Stomach (tissue), 4 donors: ENCODE data around the gene SLC27A3.

ENCODE experiments used
- EP300 ChIP-seq: sonication (generic); formaldehyde crosslinking; IDR thresholded peaks from one replicate; pipeline ENCODE4 v1.6.1; 2017; ENCODE audit warnings: antibody characterized with exemption
- POLR2A ChIP-seq, 4 donors: fragments of 450-650 bp; IDR thresholded peaks; one replicate each; pipeline ENCODE4 v1.6.1; 2016; ENCODE audit warnings: antibody characterized with exemption in 4 of 4, control low read depth in 2 of 4, mild to moderate bottlenecking in 1 of 4, moderate library complexity in 1 of 4
- TF ChIP-seq, protein P1 (sequence below), 7 experiments: fragments of 450-650 bp in 4 of 7; fragments of 200-600 bp in 3 of 7; sonication (generic) in 3 of 7; IDR thresholded peaks; one replicate each; pipeline ENCODE4 v1.5.1; 2016 to 2019; ENCODE audit warnings: antibody characterized with exemption in 7 of 7, control low read depth in 2 of 7, mild to moderate bottlenecking in 1 of 7

DNA sequence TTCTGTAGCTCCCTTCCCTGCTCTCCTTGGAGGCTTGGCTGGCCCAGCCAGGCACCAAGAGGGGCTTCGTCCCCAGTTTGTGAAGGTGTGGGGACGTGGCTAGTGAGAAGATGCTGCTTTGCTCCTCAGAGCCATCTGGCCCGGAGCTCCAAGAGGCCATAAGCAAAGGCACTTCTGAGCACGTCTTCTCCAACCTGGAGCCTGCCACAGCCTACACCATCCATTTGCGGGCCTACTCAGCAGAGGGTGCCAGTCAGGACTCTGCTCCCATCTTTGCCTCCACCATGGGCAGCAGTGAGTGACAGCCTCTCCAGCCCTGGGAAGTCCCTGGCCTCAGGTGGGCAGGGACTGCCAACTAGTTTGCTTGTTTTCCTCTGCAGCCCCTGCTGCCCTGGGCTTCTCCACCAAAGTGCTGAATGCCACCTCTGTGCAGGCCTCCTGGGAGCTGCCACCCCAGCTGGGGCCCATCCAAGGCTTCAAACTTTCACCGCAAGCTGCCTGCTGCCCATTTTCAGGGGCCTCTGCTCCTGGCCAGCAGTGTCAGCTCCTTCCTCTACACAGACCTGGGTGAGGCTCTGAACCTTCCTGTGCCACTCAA is 25.9 kb downstream of the SLC27A3 start:
- TF ChIP-seq, protein P1, sequence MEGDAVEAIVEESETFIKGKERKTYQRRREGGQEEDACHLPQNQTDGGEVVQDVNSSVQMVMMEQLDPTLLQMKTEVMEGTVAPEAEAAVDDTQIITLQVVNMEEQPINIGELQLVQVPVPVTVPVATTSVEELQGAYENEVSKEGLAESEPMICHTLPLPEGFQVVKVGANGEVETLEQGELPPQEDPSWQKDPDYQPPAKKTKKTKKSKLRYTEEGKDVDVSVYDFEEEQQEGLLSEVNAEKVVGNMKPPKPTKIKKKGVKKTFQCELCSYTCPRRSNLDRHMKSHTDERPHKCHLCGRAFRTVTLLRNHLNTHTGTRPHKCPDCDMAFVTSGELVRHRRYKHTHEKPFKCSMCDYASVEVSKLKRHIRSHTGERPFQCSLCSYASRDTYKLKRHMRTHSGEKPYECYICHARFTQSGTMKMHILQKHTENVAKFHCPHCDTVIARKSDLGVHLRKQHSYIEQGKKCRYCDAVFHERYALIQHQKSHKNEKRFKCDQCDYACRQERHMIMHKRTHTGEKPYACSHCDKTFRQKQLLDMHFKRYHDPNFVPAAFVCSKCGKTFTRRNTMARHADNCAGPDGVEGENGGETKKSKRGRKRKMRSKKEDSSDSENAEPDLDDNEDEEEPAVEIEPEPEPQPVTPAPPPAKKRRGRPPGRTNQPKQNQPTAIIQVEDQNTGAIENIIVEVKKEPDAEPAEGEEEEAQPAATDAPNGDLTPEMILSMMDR (IDR thresholded peaks at IDR 0.05) = no peak
- TF ChIP-seq POLR2A (IDR thresholded peaks at IDR 0.05) (no peak), EP300 (no peak)
